Measurements from ENCODE around the gene GPC4. TPM values are rescaled to one million over a fixed set of nuclear protein-coding genes. Genes with fewer than 3 reads are reported as not detected.

GPC4 gene
- polyA plus RNA-seq, 2 of the 4 experiments (the other 2 are of a cell fraction): 0.01 to 0.03 TPM

GRCh38 chrX:133402042-133402453 lies 13.2 kb downstream of the GPC4 start:
- H3K4me2 ChIP-seq: no peak overlapping the region
- TF ChIP-seq HDAC2 (IDR thresholded peaks at IDR 0.05): no peak
- TF ChIP-seq RNF2 (IDR thresholded peaks at IDR 0.05; ENCODE audit: borderline replicate concordance, low read depth): no peak
- no peak for TF ChIP-seq CBX8 (IDR thresholded peaks at IDR 0.05)
- TF ChIP-seq HES2 (IDR thresholded peaks at IDR 0.05): no peak
- TF ChIP-seq BHLHE40 (IDR thresholded peaks at IDR 0.05; ENCODE audit: low read depth, low read length): no peak
- no peak for TF ChIP-seq PBX3 (IDR thresholded peaks at IDR 0.05)
- no peak for TF ChIP-seq CBX2 (IDR thresholded peaks at IDR 0.05; ENCODE audit: borderline replicate concordance, low read depth)
- no peak for TF ChIP-seq HMGXB4 (CRISPR knock-in tag; IDR thresholded peaks at IDR 0.05; ENCODE audit: borderline replicate concordance)
- TF ChIP-seq SMC3 (IDR thresholded peaks at IDR 0.05): no peak
- TF ChIP-seq ATOH8 (CRISPR knock-in tag; IDR thresholded peaks at IDR 0.05; ENCODE audit: low read depth): no peak
- TF ChIP-seq ZNF302 (CRISPR knock-in tag; IDR thresholded peaks at IDR 0.05): no peak
- no peaks in the 10 kb centered on the region for H3K4me1 ChIP-seq
- POLR2A ChIA-PET: no interaction called here
- no peak overlapping the region for H3K27ac ChIP-seq
- CTCF ChIA-PET: no interaction called here
- H3K4me3 ChIP-seq: no peak overlapping the region
- ATAC-seq (no peak), FAIRE-seq (no peak), DNase-seq (ENCODE audit: low read depth in 1 of 2, low spot score in 1 of 2) (no peak)
- H3K9me3 ChIP-seq: no peaks in the 10 kb centered on the region
- WGBS (ENCODE audit: missing lambda C conversion rate): 31% methylated on average over 2 of the region's 2 CpGs

- Histone ChIP-seq H3K9me3 (no peaks in the 10 kb centered on the region), H3K4me1 (no peaks in the 10 kb centered on the region), H3K4me3 (no peak overlapping the region), H3K4me2 (no peak overlapping the region), H3K27ac (no peak overlapping the region)
- no peak for TF ChIP-seq RCOR1 (IDR thresholded peaks at IDR 0.05; ENCODE audit: low read depth, low read length)
- no peak for TF ChIP-seq TP53 (CRISPR knock-in tag; IDR thresholded peaks at IDR 0.05)
- TF ChIP-seq ZNF302 (CRISPR knock-in tag; IDR thresholded peaks at IDR 0.05): no peak
- TF ChIP-seq TFCP2L1 (CRISPR knock-in tag; IDR thresholded peaks at IDR 0.05): no peak
- TF ChIP-seq BCL3 (IDR thresholded peaks at IDR 0.05): no peak
- TF ChIP-seq JUN (IDR thresholded peaks at IDR 0.05): no peak
- no peak for TF ChIP-seq ZFP36 (IDR thresholded peaks at IDR 0.05; ENCODE audit: borderline replicate concordance, partially characterized antibody)
- no peak for TF ChIP-seq REST (IDR thresholded peaks at IDR 0.05)
- no peak for TF ChIP-seq RARB (CRISPR knock-in tag; IDR thresholded peaks at IDR 0.05)
- TF ChIP-seq HES2 (IDR thresholded peaks at IDR 0.05): no peak
- ATAC-seq: no peak
- 0% methylated on average over 1 of the region's 1 CpG for WGBS (ENCODE audit: missing lambda C conversion rate)
- no peak for DNase-seq (ENCODE audit: low read depth in 1 of 2, low spot score in 1 of 2)
- no peak for FAIRE-seq
- CTCF ChIA-PET: no interaction called here
- POLR2A ChIA-PET: no interaction called here
Observed at GRCh38 chrX:133401536-133401935, 13.8 kb downstream of the GPC4 start.

Measured in A549 (cell line).